Astrocyte (in vitro differentiated cells and primary cell): ENCODE measurements around the gene CALHM1. TPM values are rescaled to one million over a fixed set of nuclear protein-coding genes. Genes with fewer than 3 reads are reported as not detected.
A peak's percentile ranks its signal among the peaks of the same experiment; 100 is the strongest.

Experiments used
- DNase-seq: peaks from one replicate; pipeline ENCODE4 v3.0.0-alpha.2; 2010; ENCODE audit warnings: low read depth
- FAIRE-seq: peaks from 2 replicates; lab custom pipeline; 2011; peaks lifted over from hg19 to GRCh38; lab: Jason Lieb, UNC
- H2AFZ ChIP-seq: 2 replicates; pipeline ENCODE4 v1.6.0; 2012; ENCODE audit warnings: low read depth, low read length, inconsistent platforms
- H3K27ac ChIP-seq: 2 replicates; pipeline ENCODE4 v1.5.1; 2011; ENCODE audit warnings: low read depth, low read length, inconsistent platforms
- H3K27me3 ChIP-seq: 2 replicates; pipeline ENCODE4 v1.6.0; 2011; ENCODE audit warnings: low read length, inconsistent platforms; ENCODE audit not compliant: insufficient read depth
- H3K36me3 ChIP-seq: 2 replicates; pipeline ENCODE4 v1.5.1; 2011; ENCODE audit warnings: low read length, inconsistent platforms; ENCODE audit not compliant: insufficient read depth
- H3K4me1 ChIP-seq: 2 replicates; pipeline ENCODE4 v1.5.1; 2011; ENCODE audit warnings: low read length, inconsistent platforms; ENCODE audit not compliant: insufficient read depth
- H3K4me2 ChIP-seq: 2 replicates; pipeline ENCODE4 v1.6.0; 2012; ENCODE audit warnings: low read length, inconsistent platforms
- H3K4me3 ChIP-seq: 2 replicates; pipeline ENCODE4 v1.5.1; 2011; ENCODE audit warnings: low read depth, mild to moderate bottlenecking, low read length, inconsistent platforms; ENCODE audit not compliant: insufficient read depth
- H3K79me2 ChIP-seq: 2 replicates; pipeline ENCODE4 v1.6.0; 2012; ENCODE audit warnings: mild to moderate bottlenecking, low read length, inconsistent platforms; ENCODE audit not compliant: insufficient read depth
- H3K9ac ChIP-seq: 2 replicates; pipeline ENCODE4 v1.6.0; 2012; ENCODE audit warnings: mild to moderate bottlenecking, low read length, inconsistent platforms
- H3K9me3 ChIP-seq: 2 replicates; pipeline ENCODE4 v1.5.1; 2012; ENCODE audit warnings: low read depth, mild to moderate bottlenecking, low read length, inconsistent platforms; ENCODE audit not compliant: insufficient read depth
- H4K20me1 ChIP-seq: 2 replicates; pipeline ENCODE4 v1.6.0; 2012; ENCODE audit warnings: low read length, inconsistent platforms; ENCODE audit not compliant: insufficient read depth
- H3K27ac Mint-ChIP-seq: one replicate; pipeline ENCODE4 v1.8.0; 2021; ENCODE audit warnings: mild to moderate bottlenecking, mixed read lengths; ENCODE audit not compliant: unreplicated experiment
- H3K27me3 Mint-ChIP-seq: one replicate; pipeline ENCODE4 v1.8.0; 2021; ENCODE audit warnings: low read depth, mixed read lengths; ENCODE audit not compliant: unreplicated experiment
- H3K36me3 Mint-ChIP-seq: one replicate; pipeline ENCODE4 v1.8.0; 2021; ENCODE audit warnings: low read depth, mixed read lengths; ENCODE audit not compliant: unreplicated experiment
- H3K4me1 Mint-ChIP-seq: one replicate; pipeline ENCODE4 v1.8.0; 2021; ENCODE audit warnings: low read depth, mixed read lengths; ENCODE audit not compliant: unreplicated experiment
- H3K4me3 Mint-ChIP-seq: one replicate; pipeline ENCODE4 v1.8.0; 2021; ENCODE audit warnings: mild to moderate bottlenecking, moderate library complexity, mixed read lengths; ENCODE audit not compliant: unreplicated experiment
- H3K9me3 Mint-ChIP-seq: one replicate; pipeline ENCODE4 v1.8.0; 2021; ENCODE audit warnings: mild to moderate bottlenecking, mixed read lengths; ENCODE audit not compliant: unreplicated experiment
- CTCF ChIP-seq: IDR thresholded peaks from 2 replicates; pipeline ENCODE4 v1.5.1; 2011; ENCODE audit warnings: low read depth, mild to moderate bottlenecking, inconsistent platforms, low read length, moderate library complexity; ENCODE audit not compliant: insufficient read depth
- EZH2 ChIP-seq: IDR thresholded peaks from 2 replicates; pipeline ENCODE4 v1.6.1; 2012; ENCODE audit warnings: mild to moderate bottlenecking, low read length, inconsistent platforms; ENCODE audit not compliant: insufficient read depth
- total RNA-seq: library from RNA; stranded (reverse); gene quantifications from 2 replicates; pipeline ENCODE4 v1.2.1, GENCODE V29; 2021

The CALHM1 gene
- total RNA-seq, 1 donor from 2014 or later, result not detected

GRCh38 chr10:103499881-103500280, 41.2 kb upstream of the CALHM1 start:
- H3K4me2 ChIP-seq, result no peak overlapping the region
- FAIRE-seq, result no peak
- H3K4me1 ChIP-seq, result peaks cover 4% of the 10 kb centered on the region
- Mint-ChIP-seq H3K4me3 (peak overlapping the region; percentile 34), H3K36me3 (peaks cover 4% of the 10 kb centered on the region), H3K9me3 (peaks cover 5% of the 10 kb centered on the region), H3K27me3 (peaks cover 38% of the 10 kb centered on the region), H3K4me1 (peaks cover 31% of the 10 kb centered on the region), H3K27ac (peak overlapping the region; percentile 70)
- no peak overlapping the region for H2AFZ ChIP-seq
- DNase-seq, result no peak
- H3K9ac ChIP-seq, result no peak overlapping the region
- no peaks in the 10 kb centered on the region for H3K36me3 ChIP-seq
- H3K9me3 ChIP-seq, result no peaks in the 10 kb centered on the region
- TF ChIP-seq EZH2, result no peak
- TF ChIP-seq CTCF, result no peak
- peaks cover 42% of the 10 kb centered on the region for H4K20me1 ChIP-seq
- H3K79me2 ChIP-seq, result no peaks in the 10 kb centered on the region
- H3K27ac ChIP-seq, result no peak overlapping the region
- H3K4me3 ChIP-seq, result no peak overlapping the region
- peaks cover 82% of the 10 kb centered on the region for H3K27me3 ChIP-seq

- Histone ChIP-seq H3K4me2 (no peak overlapping the region), H3K27me3 (peaks cover 88% of the 10 kb centered on the region), H3K36me3 (no peaks in the 10 kb centered on the region), H3K79me2 (no peaks in the 10 kb centered on the region), H4K20me1 (peaks cover 40% of the 10 kb centered on the region), H3K4me3 (no peak overlapping the region), H3K4me1 (no peaks in the 10 kb centered on the region), H2AFZ (no peak overlapping the region), H3K9me3 (no peaks in the 10 kb centered on the region), H3K9ac (no peak overlapping the region), H3K27ac (no peak overlapping the region)
- peaks cover 44% of the 10 kb centered on the region for H3K27me3 Mint-ChIP-seq
- FAIRE-seq (no peak), DNase-seq (no peak)
- H3K27ac Mint-ChIP-seq, result peak overlapping the region; percentile 70
- H3K4me3 Mint-ChIP-seq, result peak overlapping the region; percentile 34
- H3K36me3 Mint-ChIP-seq, result peaks cover 4% of the 10 kb centered on the region
- H3K4me1 Mint-ChIP-seq, result peaks cover 28% of the 10 kb centered on the region
- no peak for TF ChIP-seq CTCF
- TF ChIP-seq EZH2, result no peak
- peaks cover 5% of the 10 kb centered on the region for H3K9me3 Mint-ChIP-seq
Measured at GRCh38 chr10:103498936-103499638, 40.4 kb upstream of the CALHM1 start.
